GM10248 (cell line): Measurements from ENCODE around the gene CLIC5.
A peak's percentile ranks its signal among the peaks of the same experiment; 100 is the strongest.

ENCODE experiments used
- CTCF ChIA-PET: fragments of 300-600 bp; sonication (Branson Sonifier 250); formaldehyde crosslinking; extraction: SDS; loops from one replicate; lab custom pipeline; 2021; ENCODE audit warnings: antibody characterized with exemption; lab: Yijun Ruan, JAX
- POLR2A ChIA-PET: fragments of 350-650 bp; sonication (Branson Sonifier 250); formaldehyde crosslinking; extraction: SDS; loops from one replicate; lab custom pipeline; 2020; ENCODE audit warnings: antibody characterized with exemption; lab: Yijun Ruan, JAX
- DNase-seq: peaks from one replicate; pipeline ENCODE4 v3.0.0; 2012; ENCODE audit errors: extremely low spot score
- CTCF ChIP-seq: IDR thresholded peaks from 2 replicates; pipeline ENCODE4 v1.5.1; 2012; ENCODE audit warnings: mild to moderate bottlenecking, low read depth; ENCODE audit errors: extremely low read depth, missing control alignments, control extremely low read depth

Gene CLIC5

GRCh38 chr6:46014511-46015118 is 1.0 kb downstream of the CLIC5 start:
- ChIA-PET POLR2A (no interaction called here), CTCF (no interaction called here)
- DNase-seq = no peak
- no peak for TF ChIP-seq CTCF

- no peak for TF ChIP-seq CTCF
- ChIA-PET POLR2A (no interaction called here), CTCF (no interaction called here)
- DNase-seq = no peak
These were observed 1.6 kb downstream of the CLIC5 start for GRCh38 chr6:46014046-46014445.

- POLR2A ChIA-PET = no interaction called here
- TF ChIP-seq CTCF = no peak
- CTCF ChIA-PET = no interaction called here
- no peak for DNase-seq
These were observed 2.0 kb downstream of the CLIC5 start for GRCh38 chr6:46013639-46014038.

GRCh38 chr6:46012834-46013233 is 2.8 kb downstream of the CLIC5 start:
- ChIA-PET POLR2A (no interaction called here), CTCF (no interaction called here)
- TF ChIP-seq CTCF = no peak
- DNase-seq = no peak

GRCh38 chr6:46011188-46012085 is 4.2 kb downstream of the CLIC5 start:
- ChIA-PET CTCF (interaction anchor here (1.1 to 1.7 kb wide), 3 partner anchors 10 to 81 kb away, joined by 3 to 6 read pairs (median 5); no protein-coding TSS in a partner anchor), POLR2A (no interaction called here)
- peak; percentile 75 for DNase-seq
- no peak for TF ChIP-seq CTCF

GRCh38 chr6:46010771-46011170 is 4.9 kb downstream of the CLIC5 start:
- DNase-seq = no peak
- ChIA-PET POLR2A (no interaction called here), CTCF (interaction anchor here (0.8 to 1.7 kb wide), 4 partner anchors 11 to 483 kb away, joined by 3 to 6 read pairs (median 4); no protein-coding TSS in a partner anchor)
- TF ChIP-seq CTCF = no peak
